ENCODE data around the gene CFH.
A peak's percentile ranks its signal among the peaks of the same experiment; 100 is the strongest.
"Not testable (repeated sequence)": the region's sequence is repeated elsewhere in the genome, so short reads cannot be mapped to it uniquely, and the experiment has no call there.

Gene CFH

GRCh38 chr1:196690582-196690981 lies 38.7 kb downstream of the CFH start:
- Mint-ChIP-seq H3K27me3 (no peaks in the 10 kb centered on the region), H3K36me3 (no peaks in the 10 kb centered on the region), H3K4me3 (no peak overlapping the region), H3K4me1 (no peaks in the 10 kb centered on the region), H3K9me3 (no peaks in the 10 kb centered on the region), H3K27ac (no peak overlapping the region)
- no peak for ATAC-seq

DNA sequence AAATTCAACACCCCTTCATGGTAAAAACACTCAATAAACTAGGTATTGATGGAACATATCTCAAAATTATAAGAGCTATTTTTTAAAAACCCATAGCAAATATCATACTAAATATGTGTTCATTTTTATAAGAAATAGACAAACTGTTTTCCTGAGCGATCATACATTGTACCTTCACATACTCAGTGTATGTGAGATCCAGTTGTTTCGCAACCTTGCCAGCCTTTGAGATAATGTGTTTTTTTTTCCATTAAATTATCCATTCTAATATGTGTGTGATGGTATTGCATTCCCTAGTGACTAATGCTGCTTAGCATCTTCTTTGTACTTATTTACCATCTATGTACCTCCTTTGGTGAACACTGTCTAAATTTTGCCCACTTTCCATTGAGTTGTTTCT lies 47.1 kb downstream of the CFH start:
- Mint-ChIP-seq H3K27me3 (no peaks in the 10 kb centered on the region), H3K36me3 (no peaks in the 10 kb centered on the region), H3K9me3 (no peaks in the 10 kb centered on the region), H3K4me3 (no peak overlapping the region), H3K27ac (no peak overlapping the region), H3K4me1 (no peaks in the 10 kb centered on the region)
- no peak for ATAC-seq

- no peak overlapping the region for H3K4me3 Mint-ChIP-seq
- H3K4me1 Mint-ChIP-seq, result no peaks in the 10 kb centered on the region
- no peak for ATAC-seq
- H3K9me3 Mint-ChIP-seq, result no peaks in the 10 kb centered on the region
- H3K27ac Mint-ChIP-seq, result no peak overlapping the region
- no peaks in the 10 kb centered on the region for H3K36me3 Mint-ChIP-seq
- no peaks in the 10 kb centered on the region for H3K27me3 Mint-ChIP-seq
Observed at GRCh38 chr1:196701144-196701543, 49.3 kb downstream of the CFH start.

DNA sequence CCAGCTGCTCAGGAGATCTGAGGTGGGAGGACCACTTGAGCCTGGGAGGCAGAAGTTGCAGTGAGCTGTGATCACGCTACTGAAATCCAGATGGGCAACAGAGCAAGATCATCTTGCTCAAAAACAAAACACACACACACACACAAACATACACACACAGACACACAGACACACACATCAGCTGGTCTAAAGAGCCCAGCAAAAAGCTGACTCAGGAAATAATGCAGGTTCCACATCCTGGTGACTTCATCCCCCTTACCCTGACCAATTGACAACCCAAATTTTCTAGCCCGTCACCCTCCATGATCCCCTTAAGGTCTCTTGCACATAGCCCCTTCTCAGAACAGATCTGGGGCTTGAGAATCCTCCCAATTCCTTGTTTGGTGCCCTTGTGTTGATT lies 58.0 kb downstream of the CFH start:
- not testable (repeated sequence) for ATAC-seq, H3K9me3 Mint-ChIP-seq, H3K4me3 Mint-ChIP-seq

GRCh38 chr1:196717868-196718267 lies 66.0 kb downstream of the CFH start:
- H3K27me3 Mint-ChIP-seq, result no peaks in the 10 kb centered on the region
- ATAC-seq, result peak; percentile 12
- H3K4me3 Mint-ChIP-seq, result no peak overlapping the region
- no peaks in the 10 kb centered on the region for H3K36me3 Mint-ChIP-seq
- H3K27ac Mint-ChIP-seq, result no peak overlapping the region
- no peaks in the 10 kb centered on the region for H3K9me3 Mint-ChIP-seq
- H3K4me1 Mint-ChIP-seq, result no peaks in the 10 kb centered on the region

More for the DNA sequence above, 58.0 kb downstream of the CFH start:
- not testable (repeated sequence) for H3K27me3 Mint-ChIP-seq, H3K27ac Mint-ChIP-seq, H3K36me3 Mint-ChIP-seq, H3K4me1 Mint-ChIP-seq

GRCh38 chr1:196723325-196724185 lies 71.7 kb downstream of the CFH start:
- Mint-ChIP-seq H3K4me3 (no peak overlapping the region), H3K9me3 (no peaks in the 10 kb centered on the region), H3K27ac (no peak overlapping the region), H3K4me1 (no peaks in the 10 kb centered on the region), H3K27me3 (no peaks in the 10 kb centered on the region), H3K36me3 (no peaks in the 10 kb centered on the region)
- ATAC-seq, result peak; percentile 61

DNA sequence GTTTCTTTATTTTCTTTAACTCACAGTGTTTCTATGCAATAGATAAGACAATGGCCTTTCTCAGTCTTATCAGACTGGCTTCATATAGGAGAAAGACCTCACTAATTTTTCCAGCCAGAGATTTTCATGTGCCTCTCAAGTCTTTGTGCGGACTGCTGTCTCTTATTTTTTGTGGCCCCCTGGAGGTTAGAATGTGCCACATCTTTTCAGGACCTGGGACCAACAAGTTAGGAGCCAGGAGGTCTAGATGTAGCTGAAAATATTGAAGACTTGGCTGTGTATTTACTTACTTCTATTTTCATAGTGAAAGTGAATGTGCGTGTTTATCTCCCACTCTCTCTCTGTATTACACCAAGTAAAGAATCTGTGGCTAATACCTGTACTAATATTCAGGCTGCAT lies 80.7 kb downstream of the CFH start:
- H3K4me3 Mint-ChIP-seq, result no peak overlapping the region
- no peaks in the 10 kb centered on the region for H3K27me3 Mint-ChIP-seq
- no peaks in the 10 kb centered on the region for H3K4me1 Mint-ChIP-seq
- ATAC-seq, result no peak
- no peak overlapping the region for H3K27ac Mint-ChIP-seq
- no peaks in the 10 kb centered on the region for H3K36me3 Mint-ChIP-seq
- peaks cover 3% of the 10 kb centered on the region for H3K9me3 Mint-ChIP-seq

- Mint-ChIP-seq H3K36me3 (no peaks in the 10 kb centered on the region), H3K4me1 (no peaks in the 10 kb centered on the region), H3K9me3 (peaks cover 7% of the 10 kb centered on the region), H3K4me3 (no peak overlapping the region), H3K27me3 (no peaks in the 10 kb centered on the region), H3K27ac (no peak overlapping the region)
- no peak for ATAC-seq
Observed at GRCh38 chr1:196733091-196733970, 81.5 kb downstream of the CFH start.

DNA sequence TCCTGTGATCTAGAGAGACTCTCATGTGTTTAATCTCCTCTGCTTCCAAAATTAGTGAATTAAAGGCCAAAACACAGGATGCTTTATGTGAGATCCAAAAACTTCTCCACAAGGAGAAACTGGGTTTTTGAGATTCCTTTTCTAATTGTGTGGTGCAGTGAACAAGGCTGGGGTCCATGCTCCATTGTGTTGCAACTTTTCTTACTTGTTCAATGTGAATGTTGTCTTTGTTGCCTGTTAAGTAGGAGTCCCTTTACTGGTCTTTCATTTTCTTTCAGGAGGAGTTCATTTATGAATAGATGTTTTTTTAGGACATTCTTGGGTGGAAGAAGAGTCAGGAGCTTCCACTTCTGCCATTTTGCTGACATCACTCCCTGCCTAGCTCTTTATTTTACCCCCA lies 82.2 kb downstream of the CFH start:
- no peak for ATAC-seq
- no peak overlapping the region for H3K4me3 Mint-ChIP-seq
- H3K9me3 Mint-ChIP-seq, result peaks cover 7% of the 10 kb centered on the region
- no peaks in the 10 kb centered on the region for H3K27me3 Mint-ChIP-seq
- no peak overlapping the region for H3K27ac Mint-ChIP-seq
- H3K36me3 Mint-ChIP-seq, result no peaks in the 10 kb centered on the region
- no peaks in the 10 kb centered on the region for H3K4me1 Mint-ChIP-seq

DNA sequence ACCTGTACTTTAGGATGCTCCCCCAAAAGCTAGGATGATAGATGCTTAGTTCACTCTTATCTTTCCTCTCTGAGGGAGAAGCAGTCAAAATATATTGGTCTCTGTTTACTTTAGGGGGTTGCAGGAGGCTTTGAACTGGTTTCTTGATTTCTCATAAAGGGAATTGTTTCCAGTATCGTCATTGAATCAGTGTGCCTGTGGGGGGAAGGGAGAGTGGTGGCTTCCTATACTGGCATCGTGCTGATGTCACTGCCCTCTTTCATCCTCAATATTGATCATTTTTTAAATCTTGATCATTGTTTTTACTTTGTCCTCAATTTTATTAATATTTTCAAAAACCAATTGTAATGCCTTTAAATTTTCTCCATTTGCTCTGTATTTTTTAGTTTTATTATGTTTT lies 82.6 kb downstream of the CFH start:
- H3K27ac Mint-ChIP-seq, result no peak overlapping the region
- H3K9me3 Mint-ChIP-seq, result peaks cover 9% of the 10 kb centered on the region
- no peak overlapping the region for H3K4me3 Mint-ChIP-seq
- no peaks in the 10 kb centered on the region for H3K36me3 Mint-ChIP-seq
- no peaks in the 10 kb centered on the region for H3K4me1 Mint-ChIP-seq
- H3K27me3 Mint-ChIP-seq, result no peaks in the 10 kb centered on the region
- ATAC-seq, result no peak

DNA sequence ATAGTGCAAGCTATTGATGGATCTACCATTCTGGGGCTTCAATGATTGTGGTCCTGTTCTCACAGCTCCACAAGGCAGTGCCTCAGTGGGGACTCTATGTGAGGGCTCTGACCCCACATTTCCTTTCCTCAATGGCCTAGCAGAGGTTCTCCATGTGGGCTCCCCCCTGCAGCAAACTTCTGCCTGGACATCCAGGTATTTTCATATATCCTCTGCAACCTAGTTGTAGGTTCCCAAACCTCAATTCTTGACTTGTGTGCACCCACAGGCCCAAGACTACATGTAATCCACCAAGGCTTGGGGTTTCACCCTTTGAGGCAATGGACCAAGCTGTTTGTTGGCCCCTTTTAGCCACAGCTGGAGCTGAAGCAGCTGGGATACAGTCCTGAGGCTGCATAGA lies 86.9 kb downstream of the CFH start:
- Mint-ChIP-seq H3K27ac (no peak overlapping the region), H3K4me1 (no peaks in the 10 kb centered on the region), H3K36me3 (no peaks in the 10 kb centered on the region), H3K4me3 (no peak overlapping the region), H3K9me3 (peaks cover 13% of the 10 kb centered on the region), H3K27me3 (no peaks in the 10 kb centered on the region)
- no peak for ATAC-seq

- H3K4me3 Mint-ChIP-seq, H3K4me1 Mint-ChIP-seq, H3K9me3 Mint-ChIP-seq, H3K27me3 Mint-ChIP-seq, ATAC-seq, H3K36me3 Mint-ChIP-seq, H3K27ac Mint-ChIP-seq: not testable (repeated sequence)
Observed at GRCh38 chr1:196743244-196743643, 91.4 kb downstream of the CFH start.

DNA sequence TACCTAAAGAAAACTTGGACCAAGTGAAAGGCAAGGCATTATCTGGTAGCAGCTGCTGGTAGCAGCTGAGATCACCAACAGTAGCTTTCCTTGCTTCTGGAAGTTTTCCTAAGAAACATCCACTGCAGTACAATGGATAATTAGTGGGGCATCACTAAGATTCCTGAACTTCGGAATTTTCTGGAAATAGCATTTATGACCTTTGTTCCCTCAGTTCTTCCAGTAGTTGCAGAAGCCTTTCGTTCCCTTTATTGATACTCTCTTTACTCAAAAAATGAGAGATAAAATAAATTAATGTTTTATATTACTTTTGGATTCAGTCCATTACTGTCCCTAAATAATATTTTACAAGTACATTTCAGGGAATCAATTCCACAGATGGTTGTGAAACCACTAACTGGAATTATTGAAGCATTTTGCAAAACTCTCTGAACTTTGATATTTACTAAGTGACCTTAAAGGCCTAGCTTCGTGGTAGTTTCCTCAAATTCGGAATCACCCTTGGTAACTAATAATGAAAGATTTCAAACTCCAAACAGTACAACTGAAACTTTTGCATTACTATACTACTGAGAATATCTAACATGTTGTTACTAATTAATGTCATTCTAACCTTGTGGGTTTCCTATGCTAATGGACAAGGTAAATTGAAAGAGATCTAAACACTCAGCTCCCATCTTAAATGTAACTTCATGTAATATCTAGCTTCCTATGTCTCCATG lies 113.3 kb downstream of the CFH start:
- not testable (repeated sequence) for H3K4me1 Mint-ChIP-seq, ATAC-seq, H3K9me3 Mint-ChIP-seq, H3K27me3 Mint-ChIP-seq, H3K36me3 Mint-ChIP-seq, H3K4me3 Mint-ChIP-seq, H3K27ac Mint-ChIP-seq

- ATAC-seq, H3K27me3 Mint-ChIP-seq, H3K4me1 Mint-ChIP-seq, H3K4me3 Mint-ChIP-seq, H3K36me3 Mint-ChIP-seq, H3K27ac Mint-ChIP-seq, H3K9me3 Mint-ChIP-seq: not testable (repeated sequence)
Observed at GRCh38 chr1:196769823-196770222, 118.0 kb downstream of the CFH start.

DNA sequence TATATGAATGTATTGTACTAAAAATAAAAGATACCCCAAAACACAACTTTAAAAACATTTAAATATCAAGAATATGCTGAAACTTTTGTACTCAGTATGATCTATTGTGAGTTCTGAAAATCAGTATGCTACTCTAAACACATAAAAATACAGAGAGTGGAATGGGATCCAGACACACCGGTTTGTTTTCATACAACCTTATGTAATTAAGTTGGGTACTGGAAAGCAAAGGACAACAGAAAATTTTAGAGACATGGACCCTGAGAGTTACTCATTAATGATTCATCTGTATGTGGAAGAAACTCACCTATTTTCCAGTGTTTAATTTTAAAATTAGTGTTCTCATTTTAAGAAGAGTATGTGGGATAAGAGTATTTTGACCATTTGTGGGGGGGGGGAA lies 121.9 kb downstream of the CFH start:
- Mint-ChIP-seq H3K36me3 (no peaks in the 10 kb centered on the region), H3K4me3 (no peak overlapping the region)

More for the DNA sequence above, 121.9 kb downstream of the CFH start:
- H3K27me3 Mint-ChIP-seq, result no peaks in the 10 kb centered on the region
- no peak for ATAC-seq
- no peak overlapping the region for H3K27ac Mint-ChIP-seq
- no peaks in the 10 kb centered on the region for H3K4me1 Mint-ChIP-seq
- peaks cover 2% of the 10 kb centered on the region for H3K9me3 Mint-ChIP-seq

Measured in stimulated activated memory B cell treated with anti-CD40 and anti-IgM and Interleukin-4, amounts not matched to agents 10 μg/mL and 1 μg/mL and 100 μg/mL, for 72 hours (primary cell).